Breast epithelium (tissue), 4 donors: ENCODE results near the gene CPED1. TPM values are rescaled to one million over a fixed set of nuclear protein-coding genes. Genes with fewer than 3 reads are reported as not detected.

ENCODE experiments used
- DNase-seq, 2 donors: peaks; one replicate each; pipeline ENCODE4 v3.0.0-alpha.2; 2019; ENCODE audit warnings: low spot score in 2 of 2
- H3K27ac ChIP-seq, 2 donors: fragments of 200-600 bp; sonication (generic) in 1 of 2; one replicate each; pipeline ENCODE4 v1.5.1; 2016 to 2019; ENCODE audit warnings: mild to moderate bottlenecking in 1 of 2
- H3K27me3 ChIP-seq, 2 donors: fragments of 200-600 bp; sonication (generic) in 1 of 2; one replicate each; pipeline versions ENCODE4 v1.5.1 to v1.6.0; 2017 to 2019; ENCODE audit warnings: control low read depth in 1 of 2, mild to moderate bottlenecking in 1 of 2
- H3K36me3 ChIP-seq: fragments of 200-600 bp; one replicate; pipeline ENCODE4 v1.5.1; 2019
- H3K4me1 ChIP-seq, 2 donors: fragments of 200-600 bp; sonication (generic); one replicate each; pipeline ENCODE4 v1.5.1; 2016 to 2019; ENCODE audit warnings: control low read depth in 1 of 2
- H3K4me3 ChIP-seq, 3 donors: fragments of 200-600 bp; sonication (generic); 1 replicate in 2 of 3; 2 replicates in 1 of 3; pipeline ENCODE4 v1.5.1; 2016 to 2019; ENCODE audit warnings: mild to moderate bottlenecking in 3 of 3, moderate library complexity in 2 of 3
- H3K9me3 ChIP-seq, 2 donors: fragments of 200-600 bp; sonication (generic) in 1 of 2; one replicate each; pipeline ENCODE4 v1.5.1; 2016 to 2019; ENCODE audit warnings: control low read depth in 1 of 2
- CTCF ChIP-seq, 3 donors: fragments of 450-650 bp; IDR thresholded peaks; one replicate each; pipeline ENCODE4 v1.5.1; 2016 to 2017; ENCODE audit warnings: antibody characterized with exemption in 3 of 3, mild to moderate bottlenecking in 3 of 3, moderate library complexity in 3 of 3
- POLR2A ChIP-seq: fragments of 450-650 bp; IDR thresholded peaks from one replicate; pipeline ENCODE4 v1.6.1; 2016; ENCODE audit warnings: antibody characterized with exemption, mild to moderate bottlenecking, moderate library complexity
- POLR2AphosphoS5 ChIP-seq, 3 donors: sonication (generic); formaldehyde crosslinking; IDR thresholded peaks; one replicate each; pipeline ENCODE4 v1.6.1; 2017; ENCODE audit warnings: antibody characterized with exemption in 3 of 3
- intact Hi-C: fragments of 100-400 bp; cut with DNase I; formaldehyde crosslinking; loops from one replicate; pipeline ENCODE4 v1.15.1; 2023; ENCODE audit warnings: low total_unique reads
- total RNA-seq, 3 donors: library from RNA; depleted of rRNA; stranded (reverse); fragments of >200 nt; gene quantifications; one replicate each; pipeline ENCODE4 v1.1.0, GENCODE V29; 2016

Gene CPED1
- total RNA-seq, 3 donors from 2014 or later = 14.3 to 29.3 (median 15.4) TPM

GRCh38 chr7:120960714-120961113, 27.8 kb upstream of the CPED1 start:
- Histone ChIP-seq H3K27me3 (no peaks in the 10 kb centered on the region), H3K9me3 (no peaks in the 10 kb centered on the region), H3K4me3 (no peak overlapping the region), H3K36me3 (no peaks in the 10 kb centered on the region), H3K4me1 (no peaks in the 10 kb centered on the region), H3K27ac (no peak overlapping the region)
- TF ChIP-seq POLR2AphosphoS5 (IDR thresholded peaks at IDR 0.05) (no peak), CTCF (IDR thresholded peaks at IDR 0.05) (no peak), POLR2A (no peak)
- intact Hi-C loops = no loop called here
- no peak for DNase-seq

DNA sequence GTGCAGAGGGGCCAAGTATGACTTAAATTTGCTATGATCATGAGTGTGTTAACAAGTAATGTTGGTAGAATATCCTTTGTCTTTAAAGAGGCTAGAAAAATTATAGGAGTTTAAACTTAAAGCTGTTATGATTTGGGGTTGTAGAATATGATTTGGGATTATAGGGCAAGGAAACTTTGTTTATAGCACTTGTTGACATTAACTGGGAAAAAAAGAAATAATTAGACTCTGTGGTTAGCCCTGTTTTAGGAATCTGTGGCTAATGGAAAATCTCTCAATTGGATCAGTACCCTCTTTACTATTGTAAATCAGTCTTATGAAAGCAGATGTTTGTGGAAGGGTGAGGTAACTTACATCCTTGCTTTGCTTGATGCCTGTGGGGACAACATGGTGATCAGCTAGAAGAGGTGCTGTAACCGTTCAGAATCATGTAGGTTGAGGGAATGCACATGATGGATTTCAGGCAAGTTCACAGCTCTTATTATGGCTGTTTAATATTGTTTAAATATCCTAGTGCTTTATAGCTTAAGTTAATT, 26.8 kb upstream of the CPED1 start:
- TF ChIP-seq POLR2A (no peak), POLR2AphosphoS5 (IDR thresholded peaks at IDR 0.05) (no peak), CTCF (IDR thresholded peaks at IDR 0.05) (no peak)
- H3K27ac ChIP-seq = no peak overlapping the region
- no peaks in the 10 kb centered on the region for H3K36me3 ChIP-seq
- no peaks in the 10 kb centered on the region for H3K4me1 ChIP-seq
- no peak for DNase-seq
- no peak overlapping the region for H3K4me3 ChIP-seq
- no peaks in the 10 kb centered on the region for H3K27me3 ChIP-seq
- intact Hi-C loops = no loop called here
- no peaks in the 10 kb centered on the region for H3K9me3 ChIP-seq

- Histone ChIP-seq H3K4me3 (no peak overlapping the region), H3K27ac (no peak overlapping the region), H3K27me3 (no peaks in the 10 kb centered on the region), H3K4me1 (no peaks in the 10 kb centered on the region), H3K9me3 (no peaks in the 10 kb centered on the region), H3K36me3 (no peaks in the 10 kb centered on the region)
- no peak for DNase-seq
- TF ChIP-seq POLR2AphosphoS5 (IDR thresholded peaks at IDR 0.05) (no peak), CTCF (IDR thresholded peaks at IDR 0.05) (no peak), POLR2A (no peak)
- intact Hi-C loops = no loop called here
Measured at GRCh38 chr7:120964088-120964487, 24.4 kb upstream of the CPED1 start.

- no peak for TF ChIP-seq POLR2AphosphoS5 (IDR thresholded peaks at IDR 0.05)
- TF ChIP-seq POLR2A = no peak
- no peak for TF ChIP-seq CTCF (IDR thresholded peaks at IDR 0.05)
- no peak overlapping the region for H3K27ac ChIP-seq
- H3K27me3 ChIP-seq = no peaks in the 10 kb centered on the region
- intact Hi-C loops = no loop called here
- H3K4me3 ChIP-seq = no peak overlapping the region
- DNase-seq = no peak
- no peaks in the 10 kb centered on the region for H3K9me3 ChIP-seq
- no peaks in the 10 kb centered on the region for H3K36me3 ChIP-seq
- no peaks in the 10 kb centered on the region for H3K4me1 ChIP-seq
Measured at GRCh38 chr7:120966961-120967360, 21.6 kb upstream of the CPED1 start.

DNA sequence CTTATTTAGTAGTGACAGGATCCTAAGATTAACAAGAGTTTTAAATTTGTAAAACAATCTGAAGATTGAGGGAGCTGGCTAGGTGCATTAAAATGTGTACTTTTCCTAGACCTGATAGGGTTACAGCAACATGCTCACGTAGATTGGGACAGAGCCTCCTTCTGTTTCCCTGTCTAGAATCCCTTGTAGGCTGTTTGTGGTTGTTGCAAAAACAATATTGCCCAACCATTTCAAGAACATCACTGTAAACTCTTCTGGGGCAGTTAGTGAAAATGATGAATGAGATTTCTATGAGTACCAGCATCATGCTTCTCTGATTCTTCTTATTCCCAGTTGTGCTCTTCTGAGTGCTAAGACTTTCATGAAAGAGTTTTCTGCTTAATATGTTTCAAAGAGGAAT, 14.7 kb upstream of the CPED1 start:
- no peaks in the 10 kb centered on the region for H3K36me3 ChIP-seq
- intact Hi-C loops = no loop called here

More for the DNA sequence above, 14.7 kb upstream of the CPED1 start:
- no peak overlapping the region for H3K4me3 ChIP-seq
- TF ChIP-seq CTCF (IDR thresholded peaks at IDR 0.05) = no peak
- no peak for TF ChIP-seq POLR2A
- no peak for TF ChIP-seq POLR2AphosphoS5 (IDR thresholded peaks at IDR 0.05)
- H3K27ac ChIP-seq = no peak overlapping the region
- H3K9me3 ChIP-seq = no peaks in the 10 kb centered on the region
- H3K27me3 ChIP-seq = no peaks in the 10 kb centered on the region
- H3K4me1 ChIP-seq = no peaks in the 10 kb centered on the region
- DNase-seq = no peak
